Stimulated activated CD4-positive, alpha-beta T cell treated with anti-CD3 and anti-CD28 coated beads, TNF-alpha, amount 100 ng/mL, for 1 hour (primary cell): ENCODE data around the gene ZNF213.
A peak's percentile ranks its signal among the peaks of the same experiment; 100 is the strongest.
"Not testable (repeated sequence)": the region's sequence is repeated elsewhere in the genome, so short reads cannot be mapped to it uniquely, and the experiment has no call there.

Source experiments
- DNase-seq, 3 donors: peaks; one replicate each; pipeline ENCODE4 v3.0.0-alpha.2; 2020; ENCODE audit warnings: low read depth in 3 of 3, low spot score in 1 of 3

The ZNF213 gene

GRCh38 chr16:3129137-3130131 is 5.4 kb upstream of the ZNF213 start:
- DNase-seq, result peak; percentile 34 to 70 (median 68)

- DNase-seq, result peak in 1 of 3 donors; percentile 34
Measured at GRCh38 chr16:3131755-3132377, 3.0 kb upstream of the ZNF213 start.

DNA sequence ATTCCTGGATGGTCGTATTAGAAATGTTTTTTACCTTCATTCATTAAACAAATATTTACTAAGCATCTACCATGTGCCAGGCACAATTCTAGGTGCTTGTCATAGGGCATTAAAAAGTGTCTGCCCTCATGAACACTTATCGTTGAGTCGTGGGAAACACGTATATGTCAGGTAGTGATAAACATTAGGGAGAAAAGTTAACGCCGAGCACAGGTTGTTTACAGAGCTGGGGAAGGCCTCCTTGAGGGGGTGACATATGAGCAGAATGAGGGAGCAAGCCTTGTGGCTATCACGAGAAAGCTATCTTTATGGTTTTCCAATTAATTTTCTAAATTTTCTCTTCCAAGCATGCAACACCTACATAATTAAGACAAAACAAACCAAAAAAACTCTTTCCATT is 985 bp upstream of the ZNF213 start:
- no peak for DNase-seq

- DNase-seq, result no peak
Measured at GRCh38 chr16:3135126-3135715, 392 bp downstream of the ZNF213 start.

DNA sequence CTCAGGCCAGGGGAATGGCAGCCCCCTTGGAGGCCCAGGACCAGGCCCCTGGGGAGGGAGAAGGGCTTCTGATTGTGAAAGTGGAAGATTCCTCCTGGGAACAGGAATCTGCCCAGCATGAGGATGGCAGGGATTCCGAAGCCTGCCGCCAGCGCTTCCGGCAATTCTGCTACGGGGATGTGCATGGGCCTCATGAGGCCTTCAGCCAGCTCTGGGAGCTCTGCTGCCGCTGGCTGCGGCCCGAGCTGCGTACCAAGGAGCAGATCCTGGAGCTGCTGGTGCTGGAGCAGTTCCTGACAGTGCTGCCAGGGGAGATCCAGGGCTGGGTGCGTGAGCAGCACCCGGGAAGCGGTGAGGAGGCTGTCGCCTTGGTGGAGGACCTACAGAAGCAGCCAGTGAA is 2.4 kb downstream of the ZNF213 start:
- no peak for DNase-seq

GRCh38 chr16:3138342-3138741 is 3.5 kb downstream of the ZNF213 start:
- no peak for DNase-seq

- no peak for DNase-seq
Measured at GRCh38 chr16:3138823-3139426, 4.1 kb downstream of the ZNF213 start.

DNA sequence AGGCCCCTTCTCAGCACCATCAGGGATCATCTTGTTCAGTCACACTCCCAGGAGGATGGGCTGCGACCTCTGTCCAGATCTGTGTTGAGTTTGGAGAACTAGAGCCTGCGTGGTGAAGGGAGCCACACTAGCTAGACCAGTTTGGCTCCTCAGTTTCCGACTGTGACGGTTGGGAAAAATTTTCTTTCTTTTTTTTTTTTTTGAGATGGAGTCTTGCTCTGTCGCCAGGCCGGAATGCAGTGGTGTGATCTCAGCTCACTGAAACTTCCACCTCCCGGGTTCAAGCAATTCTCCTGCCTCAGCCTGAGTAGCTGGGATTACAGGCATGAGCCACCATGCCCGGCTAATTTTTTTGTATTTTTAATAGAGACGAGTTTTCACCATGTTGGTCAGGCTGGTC is 4.7 kb downstream of the ZNF213 start:
- DNase-seq, result not testable (repeated sequence)

DNA sequence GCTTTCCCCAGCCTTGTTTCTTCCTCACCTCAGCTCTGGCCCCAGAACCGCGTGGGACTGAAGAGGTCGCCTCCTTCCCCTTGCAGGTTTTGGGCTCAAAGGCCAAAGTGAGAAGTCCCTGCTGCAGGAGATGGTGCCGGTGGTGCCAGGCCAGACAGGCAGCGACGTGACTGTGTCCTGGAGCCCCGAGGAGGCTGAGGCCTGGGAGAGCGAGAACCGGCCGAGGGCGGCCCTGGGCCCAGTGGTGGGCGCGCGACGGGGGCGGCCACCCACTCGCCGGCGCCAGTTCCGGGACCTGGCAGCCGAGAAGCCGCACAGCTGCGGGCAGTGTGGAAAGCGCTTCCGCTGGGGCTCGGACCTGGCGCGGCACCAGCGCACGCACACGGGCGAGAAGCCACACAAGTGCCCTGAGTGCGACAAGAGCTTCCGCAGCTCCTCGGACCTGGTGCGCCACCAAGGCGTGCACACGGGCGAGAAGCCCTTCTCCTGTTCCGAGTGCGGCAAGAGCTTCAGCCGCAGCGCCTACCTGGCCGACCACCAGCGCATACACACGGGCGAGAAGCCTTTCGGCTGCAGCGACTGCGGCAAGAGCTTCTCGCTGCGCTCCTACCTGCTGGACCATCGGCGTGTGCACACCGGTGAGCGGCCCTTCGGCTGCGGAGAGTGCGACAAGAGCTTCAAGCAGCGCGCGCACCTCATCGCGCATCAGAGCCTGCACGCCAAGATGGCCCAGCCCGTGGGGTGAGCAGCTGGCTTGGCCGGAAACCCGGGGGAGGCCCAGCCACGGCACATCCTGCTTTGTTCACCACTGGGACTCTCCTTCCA is 6.0 kb downstream of the ZNF213 start:
- no peak for DNase-seq

DNA sequence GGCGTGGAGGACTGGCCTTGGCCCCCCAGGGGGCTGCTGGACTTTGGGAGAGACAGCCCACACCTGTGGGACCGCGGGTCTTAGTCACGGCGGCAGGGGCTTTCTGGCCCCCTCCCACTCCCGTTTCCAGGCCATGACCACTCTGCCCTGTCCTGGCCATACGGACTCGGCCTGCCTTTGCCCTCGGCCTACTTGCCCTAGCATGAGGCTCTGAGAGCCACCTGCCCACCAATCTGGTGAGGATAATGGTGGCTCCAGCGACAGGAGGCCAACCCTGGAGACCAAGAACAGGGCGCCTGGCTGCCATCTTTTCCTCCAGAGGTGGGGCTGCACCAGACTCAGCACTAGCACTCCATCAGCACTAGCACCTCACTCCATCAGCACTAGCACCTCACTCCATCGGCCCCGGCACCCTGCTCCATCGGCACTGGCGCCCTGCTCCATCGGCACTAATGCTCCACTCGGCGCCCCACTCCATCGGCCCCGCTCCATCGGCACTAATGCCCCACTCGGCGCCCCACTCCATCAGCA is 7.0 kb downstream of the ZNF213 start:
- DNase-seq, result no peak

DNA sequence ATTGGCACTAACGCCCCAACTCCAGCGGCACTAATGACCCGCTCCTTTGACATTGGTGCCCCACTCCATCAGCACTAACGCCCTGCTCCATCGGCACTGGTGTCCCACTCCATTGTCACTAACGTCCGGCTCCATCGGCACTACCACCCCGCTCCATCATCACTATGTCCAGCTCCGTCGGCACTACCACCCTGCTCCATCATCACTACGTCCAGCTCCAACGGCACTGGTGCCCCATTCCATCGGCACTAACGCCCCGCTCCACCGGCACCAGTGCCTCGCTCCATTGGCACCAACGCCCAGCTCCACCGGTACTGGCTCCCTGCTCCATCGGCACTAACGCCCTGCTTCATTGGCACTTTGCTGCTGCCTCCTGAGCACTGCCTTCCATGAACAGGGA is 7.5 kb downstream of the ZNF213 start:
- DNase-seq, result no peak

- no peak for DNase-seq
Measured at GRCh38 chr16:3142770-3143169, 7.9 kb downstream of the ZNF213 start.

- DNase-seq, result no peak
Measured at GRCh38 chr16:3143189-3143588, 8.4 kb downstream of the ZNF213 start.

DNA sequence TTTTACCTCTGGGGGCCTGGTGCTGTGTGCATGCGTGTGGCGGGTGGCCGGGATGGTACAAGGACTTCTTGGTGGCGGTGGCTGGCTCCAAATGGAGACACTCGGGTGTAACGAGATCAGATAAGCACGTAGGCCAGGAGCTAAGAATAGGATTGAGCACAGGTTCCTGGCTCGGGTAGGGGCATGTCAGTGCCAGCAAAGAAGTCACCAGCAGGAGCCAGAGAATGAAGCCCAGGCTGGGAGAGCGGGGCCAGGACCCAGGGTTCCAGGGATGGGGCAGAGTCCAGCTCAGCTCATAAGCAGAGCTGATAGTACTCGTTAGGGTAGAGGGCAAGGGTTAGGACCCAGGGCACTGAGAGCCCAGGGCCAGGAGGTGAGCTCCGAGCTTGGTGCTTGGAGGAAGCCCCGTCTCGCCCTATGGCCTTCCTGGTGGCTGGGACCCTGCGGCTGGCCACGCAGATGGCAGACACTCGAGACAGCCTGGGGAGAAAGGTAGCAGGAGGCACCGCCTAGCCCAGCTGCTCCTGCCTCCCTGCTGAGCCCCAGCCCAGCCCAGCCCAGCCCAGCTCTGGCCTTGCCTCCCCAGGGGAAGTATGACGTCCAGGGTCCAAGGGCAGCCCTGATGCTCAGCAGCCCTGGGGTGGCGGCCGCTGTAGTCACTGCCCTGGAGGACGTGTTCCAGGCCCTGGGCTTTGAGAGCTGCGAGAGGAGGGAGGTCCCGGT is 8.9 kb downstream of the ZNF213 start:
- no peak for DNase-seq

DNA sequence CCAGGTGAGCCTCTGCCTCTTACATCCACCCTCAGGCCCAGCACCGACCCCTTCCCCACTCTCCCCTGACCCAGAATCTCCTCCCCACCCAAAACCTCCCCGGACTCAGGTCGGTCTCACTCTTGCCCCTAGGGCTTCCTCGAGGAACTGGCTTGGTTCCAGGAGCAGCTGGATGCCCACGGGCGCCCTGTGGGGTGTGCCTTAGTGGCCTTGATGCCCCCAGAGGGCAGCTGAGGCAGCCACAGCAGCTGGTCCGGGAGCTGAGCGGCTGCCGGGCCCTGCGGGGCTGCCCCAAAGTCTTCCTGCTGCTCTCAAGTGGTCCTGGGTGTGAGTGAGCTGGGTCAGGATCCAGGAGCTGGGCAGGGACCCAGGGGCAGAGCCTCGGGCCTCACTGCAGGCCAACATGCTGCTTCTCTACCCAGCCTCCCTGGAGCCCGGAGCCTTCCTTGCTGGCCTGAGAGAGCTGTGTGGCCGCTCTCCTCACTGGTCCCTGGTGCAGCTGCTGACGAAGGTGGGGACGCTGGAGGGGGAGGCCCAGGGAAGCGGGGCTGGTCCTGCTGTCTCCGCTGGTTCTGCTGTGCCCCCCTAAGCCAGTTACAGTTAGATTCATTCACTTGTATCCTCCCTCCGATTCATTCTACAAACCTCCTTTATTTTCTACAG is 9.6 kb downstream of the ZNF213 start:
- no peak for DNase-seq

DNA sequence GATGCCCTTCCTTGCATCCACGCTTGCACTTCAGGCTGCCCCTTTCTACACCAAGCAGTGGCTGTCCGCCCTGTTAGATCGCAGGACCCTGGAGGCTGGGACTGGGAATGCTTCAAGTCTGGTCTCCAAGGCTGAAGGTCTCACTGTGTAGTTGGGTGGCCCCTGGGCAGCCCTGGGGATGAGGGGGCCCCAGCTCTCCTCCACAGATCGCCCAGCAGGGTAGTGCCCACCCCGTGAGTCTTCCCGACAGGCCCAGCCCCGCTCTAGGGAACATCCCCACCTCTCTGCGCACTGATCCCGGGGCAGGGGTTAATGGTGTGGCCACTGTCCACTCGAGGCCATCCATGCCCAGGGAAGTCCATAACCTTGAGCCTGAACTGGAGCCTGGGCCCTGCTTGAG is 10.3 kb downstream of the ZNF213 start:
- no peak for DNase-seq

GRCh38 chr16:3145660-3146059 is 10.8 kb downstream of the ZNF213 start:
- DNase-seq, result no peak

GRCh38 chr16:3147046-3147756 is 12.4 kb downstream of the ZNF213 start:
- DNase-seq, result no peak

DNA sequence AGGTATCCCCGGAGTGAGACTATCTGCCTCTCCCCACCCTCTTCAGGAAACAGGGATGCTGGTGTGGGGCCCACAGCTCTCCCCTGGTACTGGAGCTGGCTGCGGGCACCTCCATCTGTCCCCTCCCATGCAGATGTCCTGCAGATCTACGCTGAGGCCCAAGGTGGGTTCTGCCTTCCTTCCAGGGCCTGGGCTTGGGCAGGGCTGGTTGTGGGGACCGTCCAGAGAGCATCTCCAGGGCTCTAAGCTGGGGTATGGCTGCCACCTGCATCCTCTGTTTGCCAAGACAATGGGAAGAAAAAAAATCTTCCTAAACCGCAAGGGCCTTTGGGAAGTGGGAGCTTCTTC is 12.9 kb downstream of the ZNF213 start:
- no peak for DNase-seq
